Suprapubic skin (tissue), 4 donors: Measurements from ENCODE around the gene SPTBN1. TPM values are rescaled to one million over a fixed set of nuclear protein-coding genes. Genes with fewer than 3 reads are reported as not detected.
A peak's percentile ranks its signal among the peaks of the same experiment; 100 is the strongest.

Source experiments
- DNase-seq, 2 donors: peaks; one replicate each; pipeline ENCODE4 v3.0.0-alpha.2; 2019; ENCODE audit warnings: low spot score in 2 of 2
- H3K27ac ChIP-seq: fragments of 200-600 bp; sonication (generic); one replicate; pipeline ENCODE4 v1.5.1; 2019
- H3K27me3 ChIP-seq: fragments of 200-600 bp; sonication (generic); one replicate; pipeline ENCODE4 v1.5.1; 2019
- H3K36me3 ChIP-seq: fragments of 200-600 bp; sonication (generic); one replicate; pipeline ENCODE4 v1.5.1; 2019
- H3K4me1 ChIP-seq: fragments of 200-600 bp; sonication (generic); one replicate; pipeline ENCODE4 v1.5.1; 2019
- H3K4me3 ChIP-seq: fragments of 200-600 bp; sonication (generic); one replicate; pipeline ENCODE4 v1.5.1; 2019; ENCODE audit warnings: mild to moderate bottlenecking
- H3K9me3 ChIP-seq: fragments of 200-600 bp; sonication (generic); one replicate; pipeline ENCODE4 v1.5.1; 2019
- CTCF ChIP-seq, 2 donors: fragments of 200-600 bp in 1 of 2; fragments of 450-650 bp in 1 of 2; sonication (generic) in 1 of 2; IDR thresholded peaks; one replicate each; pipeline ENCODE4 v1.5.1; 2016 to 2019; ENCODE audit warnings: antibody characterized with exemption in 2 of 2, mild to moderate bottlenecking in 1 of 2, moderate library complexity in 1 of 2
- EP300 ChIP-seq: sonication (generic); formaldehyde crosslinking; IDR thresholded peaks from one replicate; pipeline ENCODE4 v1.6.1; 2017; ENCODE audit warnings: antibody characterized with exemption
- POLR2A ChIP-seq, 2 donors: fragments of 450-650 bp; IDR thresholded peaks; one replicate each; pipeline ENCODE4 v1.6.1; 2017; ENCODE audit warnings: antibody characterized with exemption in 2 of 2, mild to moderate bottlenecking in 2 of 2, moderate library complexity in 2 of 2
- POLR2AphosphoS5 ChIP-seq, 3 donors: sonication (generic); formaldehyde crosslinking; IDR thresholded peaks; one replicate each; pipeline ENCODE4 v1.6.1; 2017; ENCODE audit warnings: antibody characterized with exemption in 3 of 3
- WGBS: methylation state at CpG from one replicate; pipeline ENCODE4 v1.1.5; 2018; 5-methylcytosine and 5-hydroxymethylcytosine counted together
- total RNA-seq, 4 donors: library from RNA; depleted of rRNA; stranded (reverse); fragments of >200 nt; gene quantifications; one replicate each; pipeline ENCODE4 v1.1.0, GENCODE V29; 2016

The SPTBN1 gene
- total RNA-seq, 4 donors from 2014 or later: 173 to 250 (median 203) TPM

GRCh38 chr2:54659527-54659926 is 203.4 kb downstream of the SPTBN1 start:
- Histone ChIP-seq H3K4me1 (peaks cover 9% of the 10 kb centered on the region), H3K9me3 (no peaks in the 10 kb centered on the region), H3K36me3 (peaks cover 95% of the 10 kb centered on the region), H3K27ac (no peak overlapping the region), H3K27me3 (no peaks in the 10 kb centered on the region), H3K4me3 (no peak overlapping the region)
- TF ChIP-seq POLR2A (IDR thresholded peaks at IDR 0.05): no peak
- TF ChIP-seq CTCF (IDR thresholded peaks at IDR 0.05): no peak
- 81% methylated on average over 4 of the region's 4 CpGs for WGBS
- no peak for DNase-seq

- Histone ChIP-seq H3K27ac (no peak overlapping the region), H3K4me3 (no peak overlapping the region), H3K36me3 (peaks cover 89% of the 10 kb centered on the region), H3K4me1 (peaks cover 22% of the 10 kb centered on the region), H3K27me3 (no peaks in the 10 kb centered on the region), H3K9me3 (no peaks in the 10 kb centered on the region)
- WGBS: 74% methylated on average over 12 of the region's 12 CpGs
- TF ChIP-seq CTCF (IDR thresholded peaks at IDR 0.05) (peak in 1 of 2 donors; percentile 6), POLR2A (IDR thresholded peaks at IDR 0.05) (no peak), POLR2AphosphoS5 (IDR thresholded peaks at IDR 0.05) (no peak)
- DNase-seq: no peak
These were observed 204.6 kb downstream of the SPTBN1 start for GRCh38 chr2:54660752-54661151.

GRCh38 chr2:54663424-54664030 is 207.4 kb downstream of the SPTBN1 start:
- 91% methylated on average over 13 of the region's 13 CpGs for WGBS
- Histone ChIP-seq H3K27me3 (no peaks in the 10 kb centered on the region), H3K9me3 (no peaks in the 10 kb centered on the region), H3K27ac (no peak overlapping the region), H3K4me3 (no peak overlapping the region), H3K36me3 (peaks cover 74% of the 10 kb centered on the region), H3K4me1 (peaks cover 41% of the 10 kb centered on the region)
- TF ChIP-seq CTCF (IDR thresholded peaks at IDR 0.05) (no peak), EP300 (no peak), POLR2AphosphoS5 (IDR thresholded peaks at IDR 0.05) (no peak), POLR2A (IDR thresholded peaks at IDR 0.05) (no peak)
- DNase-seq: no peak

- Histone ChIP-seq H3K36me3 (peaks cover 74% of the 10 kb centered on the region), H3K4me1 (peaks cover 49% of the 10 kb centered on the region), H3K27me3 (no peaks in the 10 kb centered on the region), H3K9me3 (no peaks in the 10 kb centered on the region), H3K4me3 (no peak overlapping the region), H3K27ac (no peak overlapping the region)
- DNase-seq: no peak
- WGBS: 94% methylated on average over 18 of the region's 18 CpGs
- TF ChIP-seq POLR2A (IDR thresholded peaks at IDR 0.05): no peak
- no peak for TF ChIP-seq CTCF (IDR thresholded peaks at IDR 0.05)
- no peak for TF ChIP-seq POLR2AphosphoS5 (IDR thresholded peaks at IDR 0.05)
- no peak for TF ChIP-seq EP300
These were observed 208.2 kb downstream of the SPTBN1 start for GRCh38 chr2:54664238-54664786.

GRCh38 chr2:54665436-54665856 is 209.3 kb downstream of the SPTBN1 start:
- 31% methylated on average over 3 of the region's 3 CpGs for WGBS
- Histone ChIP-seq H3K9me3 (no peaks in the 10 kb centered on the region), H3K27me3 (no peaks in the 10 kb centered on the region), H3K4me3 (no peak overlapping the region), H3K4me1 (peaks cover 60% of the 10 kb centered on the region), H3K27ac (peak overlapping the region; percentile 86), H3K36me3 (peaks cover 67% of the 10 kb centered on the region)
- no peak for DNase-seq
- TF ChIP-seq POLR2A (IDR thresholded peaks at IDR 0.05) (no peak), POLR2AphosphoS5 (IDR thresholded peaks at IDR 0.05) (no peak), CTCF (IDR thresholded peaks at IDR 0.05) (peak; percentile 38 to 39), EP300 (no peak)
